Upper lobe of left lung (tissue), 4 donors: ENCODE results near the gene THEMIS.

ENCODE experiments used
- CTCF ChIP-seq, 6 experiments: fragments of 450-650 bp in 4 of 6; fragments of 200-600 bp in 2 of 6; sonication (generic) in 2 of 6; IDR thresholded peaks; one replicate each; pipeline ENCODE4 v1.5.1; 2016 to 2019; ENCODE audit warnings: antibody characterized with exemption in 6 of 6
- EP300 ChIP-seq, 4 donors: sonication (generic); formaldehyde crosslinking; IDR thresholded peaks; one replicate each; pipeline ENCODE4 v1.5.1; 2017; ENCODE audit warnings: antibody characterized with exemption in 4 of 4, control low read depth in 2 of 4
- POLR2A ChIP-seq, 4 donors: fragments of 450-650 bp; IDR thresholded peaks; one replicate each; pipeline ENCODE4 v1.5.1; 2016 to 2017; ENCODE audit warnings: antibody characterized with exemption in 4 of 4, mild to moderate bottlenecking in 2 of 4

GRCh38 chr6:127791779-127792528, 108.9 kb downstream of the THEMIS start:
- no peak for TF ChIP-seq POLR2A (IDR thresholded peaks at IDR 0.05)
- no peak for TF ChIP-seq CTCF (IDR thresholded peaks at IDR 0.05)
- no peak for TF ChIP-seq EP300 (IDR thresholded peaks at IDR 0.05)
